Measurements from ENCODE around the gene NCAN.

The NCAN gene

DNA sequence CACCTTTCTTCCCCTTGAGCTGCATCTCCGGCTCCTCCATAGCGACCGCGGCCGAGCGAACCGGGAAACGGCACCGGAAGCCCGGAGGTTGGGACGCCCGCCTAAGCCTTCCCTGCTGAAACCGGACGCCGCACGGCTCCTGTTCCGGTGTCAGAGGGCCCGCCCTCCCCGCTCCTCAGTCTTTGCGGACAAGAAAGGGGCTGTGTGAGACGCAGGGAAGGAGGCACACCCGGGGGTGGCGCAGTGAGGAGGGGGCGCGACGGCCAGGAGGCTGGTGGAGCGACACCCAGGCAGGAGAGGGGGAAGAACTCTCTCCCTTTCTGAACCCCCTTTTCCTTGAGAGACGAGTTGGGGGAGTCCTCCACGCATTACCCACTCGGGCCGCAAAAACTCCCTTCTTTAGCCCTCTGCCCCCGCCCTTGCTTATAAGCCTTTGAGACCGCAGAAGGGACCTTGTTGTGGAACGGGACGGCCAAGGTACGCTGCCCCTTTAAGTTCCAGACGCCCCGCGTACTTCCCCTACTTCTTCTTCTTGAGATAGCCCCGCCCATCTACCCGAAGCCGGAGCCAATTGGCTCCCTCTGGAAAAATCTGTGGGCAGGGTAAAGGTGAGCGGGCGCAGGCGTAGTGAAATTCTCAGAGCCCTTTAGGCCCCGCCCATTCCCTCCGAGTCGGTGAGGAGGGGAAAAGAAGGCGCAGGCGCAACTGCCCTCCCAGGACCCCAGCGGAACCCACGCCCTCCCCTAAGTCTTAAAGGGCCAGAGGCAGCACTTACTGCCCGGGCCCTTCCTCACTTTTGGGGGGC, 19.5 kb upstream of the NCAN start, which contains the start of the genes BORCS8 and RFXANK:
Gene BORCS8 (minus strand): TSS at position 75 of the 805 bp plus-strand sequence. CDS start 35 bp downstream, at position 40.
Gene RFXANK (plus strand): TSS at position 181 of the 805 bp plus-strand sequence. CDS start 1,689 bp downstream, outside the sequence.
- peaks cover 6% of the 10 kb centered on the region; the same call in 1 of the 2 replicates for H3K36me3 ChIP-seq (ENCODE audit: insufficient read depth, low read length)

DNA sequence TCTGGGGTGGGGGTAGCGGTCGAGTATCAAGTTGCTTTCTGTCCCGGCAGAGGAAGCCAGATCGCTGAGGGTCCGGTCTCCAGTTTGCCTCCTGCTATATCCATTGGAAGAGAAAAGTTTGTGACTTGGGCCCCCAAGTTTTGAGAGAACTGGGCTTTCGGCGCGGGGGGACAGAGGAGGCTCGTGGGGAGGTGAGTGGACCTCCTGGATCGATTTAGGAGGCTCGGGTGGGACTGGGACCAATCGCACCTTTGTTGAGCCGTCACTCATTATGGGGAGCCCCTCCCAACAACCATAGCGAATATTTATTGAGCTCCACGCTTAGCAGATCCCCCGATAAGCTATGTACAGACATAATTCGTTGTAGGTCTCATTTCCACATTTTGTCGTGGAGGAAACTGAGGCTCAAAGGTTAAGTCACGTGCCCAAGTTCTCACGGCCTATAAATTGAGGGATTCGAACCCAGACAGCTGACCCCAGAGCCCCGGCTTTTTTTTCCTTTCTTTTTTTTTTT, 18.8 kb upstream of the NCAN start:
- peak; percentile 64; the same call in 1 of the 2 replicates for TF ChIP-seq POLR2AphosphoS5 (IDR thresholded peaks at IDR 0.05; ENCODE audit: borderline replicate concordance, low read depth, low read length)
- no peak for TF ChIP-seq FOXP2 (optimal IDR thresholded peaks at IDR 0.05; ENCODE audit: control extremely low read depth, extremely low read length, insufficient read depth)
- Histone ChIP-seq H3K36me3 (ENCODE audit: insufficient read depth, low read length) (peaks cover 6% of the 10 kb centered on the region; the same call in 1 of the 2 replicates), H3K4me3 (peak overlapping the region; percentile 91), H3K9me3 (ENCODE audit: low read depth, low read length) (no peaks in the 10 kb centered on the region), H3K9ac (ENCODE audit: insufficient read length) (peak overlapping the region; percentile 92), H3K27ac (peak overlapping the region; percentile 68)
- no peak for DNase-seq (ENCODE audit: low read depth, low spot score)

More for the DNA sequence above, 19.5 kb upstream of the NCAN start, which contains the start of the genes BORCS8 and RFXANK:
- H3K9me3 ChIP-seq (ENCODE audit: low read depth, low read length), result no peaks in the 10 kb centered on the region
- DNase-seq (ENCODE audit: low read depth, low spot score), result peak; percentile 98
- peak within 1 kb of the TSS; percentile 97 for H3K27ac ChIP-seq
- H3K4me3 ChIP-seq, result peak within 1 kb of the TSS; percentile 91
- peak within 1 kb of the TSS; percentile 95 for H3K9ac ChIP-seq (ENCODE audit: insufficient read length)
- TF ChIP-seq FOXP2 (optimal IDR thresholded peaks at IDR 0.05; ENCODE audit: control extremely low read depth, extremely low read length, insufficient read depth) (no peak), POLR2AphosphoS5 (IDR thresholded peaks at IDR 0.05; ENCODE audit: borderline replicate concordance, low read depth, low read length) (peak; percentile 86), EZH2 (IDR thresholded peaks at IDR 0.05) (no peak)

DNA sequence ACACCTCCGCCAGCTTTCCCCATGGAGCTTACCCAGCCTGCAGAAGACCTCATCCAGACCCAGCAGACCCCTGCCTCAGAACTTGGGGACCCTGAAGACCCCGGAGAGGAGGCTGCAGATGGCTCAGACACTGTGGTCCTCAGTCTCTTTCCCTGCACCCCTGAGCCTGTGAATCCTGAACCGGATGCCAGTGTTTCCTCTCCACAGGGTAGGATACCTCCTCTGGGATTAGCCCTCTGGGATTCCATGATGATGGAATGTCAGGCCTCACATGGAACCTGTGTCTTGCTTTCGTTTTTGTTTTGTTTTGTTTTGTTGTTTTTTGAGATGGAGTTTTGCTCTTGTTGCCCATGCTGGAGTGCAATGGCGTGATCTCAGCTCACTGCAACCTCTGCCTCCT, 17.8 kb upstream of the NCAN start:
- Histone ChIP-seq H3K9ac (ENCODE audit: insufficient read length) (no peak overlapping the region), H3K4me3 (peak overlapping the region; percentile 91), H3K27ac (no peak overlapping the region)

DNA sequence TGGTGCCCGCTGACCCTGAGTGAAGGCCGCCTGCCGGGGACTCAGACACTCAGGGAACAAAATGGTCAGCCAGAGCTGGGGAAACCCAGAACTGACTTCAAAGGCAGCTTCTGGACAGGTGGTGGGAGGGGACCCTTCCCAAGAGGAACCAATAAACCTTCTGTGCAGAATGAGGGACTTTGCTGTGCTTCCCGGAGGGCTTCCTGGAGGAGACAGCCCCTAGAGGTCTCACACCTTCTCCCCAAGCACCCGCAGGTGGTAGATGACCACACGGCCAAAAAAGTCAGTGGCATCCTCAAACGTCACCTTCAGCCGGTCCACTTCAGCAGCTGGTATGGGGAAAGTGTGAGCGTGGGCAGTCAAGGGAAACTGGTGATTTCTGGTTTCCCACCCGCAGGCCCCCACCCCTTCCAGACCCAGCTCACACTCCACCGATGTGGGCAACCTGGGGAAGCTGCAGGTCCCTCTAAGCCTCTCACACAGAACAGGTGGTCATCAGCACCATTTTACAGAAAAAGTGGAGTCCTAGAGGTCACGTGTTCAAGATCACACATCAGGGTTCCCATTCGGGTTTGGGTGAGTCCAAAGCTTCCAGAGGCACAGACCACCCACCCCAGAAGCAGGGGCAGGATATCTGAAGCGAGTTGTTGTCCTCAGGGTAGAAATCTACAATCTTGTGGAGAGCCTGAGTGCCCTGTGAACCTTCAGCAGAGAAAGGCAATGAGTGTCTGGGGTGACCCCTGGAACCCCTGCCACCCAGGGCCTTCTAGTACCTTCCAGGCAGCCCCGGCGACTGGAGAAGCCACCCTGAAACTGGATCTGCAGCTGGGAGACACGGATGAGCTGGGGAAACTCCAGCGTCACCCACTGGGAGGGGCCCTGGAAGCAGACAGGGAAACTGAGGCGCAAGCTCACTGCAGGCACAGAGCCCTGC, 9.8 kb upstream of the NCAN start:
- H3K27ac ChIP-seq, result no peak overlapping the region
- H3K9me3 ChIP-seq (ENCODE audit: low read depth, low read length), result no peaks in the 10 kb centered on the region
- no peak for TF ChIP-seq EZH2 (IDR thresholded peaks at IDR 0.05)
- TF ChIP-seq POLR2AphosphoS5 (IDR thresholded peaks at IDR 0.05; ENCODE audit: borderline replicate concordance, low read depth, low read length), result no peak
- no peak for TF ChIP-seq FOXP2 (optimal IDR thresholded peaks at IDR 0.05; ENCODE audit: control extremely low read depth, extremely low read length, insufficient read depth)
- H3K36me3 ChIP-seq (ENCODE audit: insufficient read depth, low read length), result peaks cover 18% of the 10 kb centered on the region
- no peak for DNase-seq (ENCODE audit: low read depth, low spot score)
- peak overlapping the region; percentile 77 for H3K4me3 ChIP-seq
- peak overlapping the region; percentile 85 for H3K9ac ChIP-seq (ENCODE audit: insufficient read length)

More for the DNA sequence above, 17.8 kb upstream of the NCAN start:
- peaks cover 7% of the 10 kb centered on the region; the same call in 1 of the 2 replicates for H3K36me3 ChIP-seq (ENCODE audit: insufficient read depth, low read length)
- H3K9me3 ChIP-seq (ENCODE audit: low read depth, low read length), result no peaks in the 10 kb centered on the region
- no peak for DNase-seq (ENCODE audit: low read depth, low spot score)
- no peak for TF ChIP-seq EZH2 (IDR thresholded peaks at IDR 0.05)
- TF ChIP-seq POLR2AphosphoS5 (IDR thresholded peaks at IDR 0.05; ENCODE audit: borderline replicate concordance, low read depth, low read length), result no peak
- TF ChIP-seq FOXP2 (optimal IDR thresholded peaks at IDR 0.05; ENCODE audit: control extremely low read depth, extremely low read length, insufficient read depth), result no peak

DNA sequence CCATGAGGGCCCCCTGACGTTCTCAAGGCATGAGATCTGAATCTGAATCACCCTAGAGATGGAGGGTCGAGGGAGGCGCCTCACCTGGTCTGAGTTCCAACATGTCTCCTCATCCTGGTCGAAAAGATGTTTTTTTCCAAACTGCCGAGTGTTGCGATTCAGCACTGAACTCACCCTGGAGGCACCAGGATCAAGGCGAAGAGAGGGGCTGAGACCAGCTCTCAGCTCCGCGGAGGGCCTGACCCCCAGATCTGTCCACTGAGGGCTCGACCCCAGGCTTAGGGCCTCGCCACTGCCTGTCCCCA, 9.1 kb upstream of the NCAN start:
- H3K27ac ChIP-seq, result peak overlapping the region; percentile 44
- H3K4me3 ChIP-seq, result peak overlapping the region; percentile 77
- no peaks in the 10 kb centered on the region for H3K9me3 ChIP-seq (ENCODE audit: low read depth, low read length)
- peak overlapping the region; percentile 85 for H3K9ac ChIP-seq (ENCODE audit: insufficient read length)
- TF ChIP-seq POLR2AphosphoS5 (IDR thresholded peaks at IDR 0.05; ENCODE audit: borderline replicate concordance, low read depth, low read length) (no peak), FOXP2 (optimal IDR thresholded peaks at IDR 0.05; ENCODE audit: control extremely low read depth, extremely low read length, insufficient read depth) (no peak), EZH2 (IDR thresholded peaks at IDR 0.05) (no peak)
- DNase-seq (ENCODE audit: low read depth, low spot score), result no peak
- H3K36me3 ChIP-seq (ENCODE audit: insufficient read depth, low read length), result peaks cover 14% of the 10 kb centered on the region

DNA sequence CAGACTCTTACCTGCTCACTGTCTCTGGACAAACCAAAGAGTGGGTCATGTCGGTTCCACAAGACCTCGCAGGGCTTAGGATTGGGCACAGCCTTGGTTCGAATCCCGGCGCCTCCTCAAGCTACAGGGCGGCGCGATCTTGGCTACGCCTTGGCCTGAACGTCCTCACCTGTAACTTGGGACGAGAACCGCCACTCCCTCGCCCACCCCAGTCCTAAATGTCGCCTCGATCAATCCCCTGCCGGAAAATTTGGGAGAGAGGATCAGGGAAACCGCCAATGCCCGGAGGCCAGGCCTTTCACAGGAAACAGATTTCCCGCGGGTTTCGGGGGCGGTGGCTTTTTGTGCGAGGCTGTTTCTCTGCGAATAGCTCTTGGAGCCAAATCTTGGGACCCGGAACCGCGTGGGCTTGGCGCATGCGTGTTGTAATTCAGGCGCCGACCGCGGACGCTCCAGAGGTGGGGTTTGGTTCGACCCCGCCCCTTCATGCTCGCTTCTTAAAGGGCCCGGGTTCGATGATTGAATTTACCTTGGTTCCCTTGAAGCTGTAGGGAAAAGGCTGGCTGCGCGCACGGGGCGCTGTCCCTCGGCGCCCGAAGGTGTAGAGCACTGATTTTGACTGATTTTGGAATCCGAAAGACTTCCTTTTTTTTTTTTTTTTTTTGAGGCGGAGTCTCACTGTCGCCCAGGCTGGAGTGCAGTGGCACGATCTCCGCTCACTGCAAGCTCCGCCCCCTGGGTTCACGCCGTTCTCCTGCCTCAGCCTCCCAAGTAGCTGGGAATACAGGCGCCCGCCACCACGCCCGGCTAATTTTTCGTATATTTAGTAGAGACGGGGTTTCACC, 8.5 kb upstream of the NCAN start, which contains the start of gene NR2C2AP:
Gene NR2C2AP (minus strand): TSS at position 403 of the 845 bp plus-strand sequence. CDS start 354 bp downstream, at position 49.
- H3K4me3 ChIP-seq, result peak within 1 kb of the TSS; percentile 77
- peak; percentile 83 for DNase-seq (ENCODE audit: low read depth, low spot score)
- no peaks in the 10 kb centered on the region for H3K9me3 ChIP-seq (ENCODE audit: low read depth, low read length)
- H3K36me3 ChIP-seq (ENCODE audit: insufficient read depth, low read length), result peaks cover 14% of the 10 kb centered on the region
- peak within 1 kb of the TSS; percentile 85 for H3K9ac ChIP-seq (ENCODE audit: insufficient read length)
- peak within 1 kb of the TSS; percentile 44 for H3K27ac ChIP-seq
- no peak for TF ChIP-seq EZH2 (IDR thresholded peaks at IDR 0.05)
- TF ChIP-seq POLR2AphosphoS5 (IDR thresholded peaks at IDR 0.05; ENCODE audit: borderline replicate concordance, low read depth, low read length), result peak; percentile 83

DNA sequence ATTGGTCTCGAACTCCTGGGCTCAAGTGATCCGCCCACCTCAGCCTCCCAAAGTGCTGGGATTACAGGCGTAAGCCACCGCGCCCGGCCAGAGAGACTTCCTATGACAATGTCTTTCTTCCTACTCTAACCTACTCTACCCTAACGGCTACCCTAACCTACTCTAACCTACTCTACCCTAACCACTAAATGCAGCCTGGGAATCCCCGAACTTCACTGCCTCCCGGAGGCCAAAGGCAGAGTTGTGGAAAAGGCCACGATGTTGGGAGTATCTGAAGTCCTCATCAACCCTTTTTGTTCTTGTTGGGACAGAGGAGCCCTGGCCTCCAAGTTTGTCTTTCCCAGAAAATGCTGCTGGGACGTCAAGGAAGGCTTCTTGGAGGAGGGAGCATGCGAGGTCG, 7.6 kb upstream of the NCAN start:
- Histone ChIP-seq H3K9ac (ENCODE audit: insufficient read length) (no peak overlapping the region), H3K4me3 (no peak overlapping the region), H3K36me3 (ENCODE audit: insufficient read depth, low read length) (peaks cover 12% of the 10 kb centered on the region), H3K9me3 (ENCODE audit: low read depth, low read length) (no peaks in the 10 kb centered on the region), H3K27ac (no peak overlapping the region)
- DNase-seq (ENCODE audit: low read depth, low spot score), result no peak
- no peak for TF ChIP-seq EZH2 (IDR thresholded peaks at IDR 0.05)
- TF ChIP-seq POLR2AphosphoS5 (IDR thresholded peaks at IDR 0.05; ENCODE audit: borderline replicate concordance, low read depth, low read length), result no peak
- TF ChIP-seq FOXP2 (optimal IDR thresholded peaks at IDR 0.05; ENCODE audit: control extremely low read depth, extremely low read length, insufficient read depth), result no peak

Measured in SK-N-MC (cell line).